AG04450 (cell line): ENCODE data around the gene SCLT1. TPM values are rescaled to one million over a fixed set of nuclear protein-coding genes. Genes with fewer than 3 reads are reported as not detected.

Experiments
- CTCF ChIA-PET: fragments of 300-600, 350-600 bp; formaldehyde crosslinking; extraction: SDS; loops from one replicate; lab custom pipeline; 2022; ENCODE audit warnings: antibody characterized with exemption, inconsistent platforms; lab: Charles Lee
- POLR2A ChIA-PET: fragments of 350-600 bp; formaldehyde crosslinking; extraction: SDS; loops from one replicate; lab custom pipeline; 2021; ENCODE audit warnings: antibody characterized with exemption, inconsistent platforms; lab: Yijun Ruan, JAX
- DNase-seq: peaks from one replicate; pipeline ENCODE4 v3.0.0-alpha.2; 2011; ENCODE audit warnings: low read depth, low spot score
- H3K27ac ChIP-seq: one replicate; pipeline ENCODE4 v1.5.1; 2012; ENCODE audit warnings: low read depth, low read length, control low read depth
- H3K27me3 ChIP-seq: one replicate; pipeline ENCODE4 v1.6.0; 2012; ENCODE audit warnings: low read length; ENCODE audit not compliant: control insufficient read depth, insufficient read depth
- H3K4me3 ChIP-seq: 2 replicates; pipeline ENCODE4 v1.5.1; 2011; ENCODE audit warnings: mild to moderate bottlenecking, low read depth, low read length, control low read depth
- H3K9me3 ChIP-seq: 2 replicates; pipeline ENCODE4 v1.5.1; 2012; ENCODE audit warnings: low read length; ENCODE audit not compliant: control insufficient read depth, insufficient read depth
- polyA plus RNA-seq: library from polyadenylated mRNA; depleted of rRNA; stranded (reverse); fragments of >200 nt; gene quantifications from 2 replicates; pipeline ENCODE4 v1.2.3, GENCODE V29; 2011
- TF ChIP-seq, protein P1 (sequence below): IDR thresholded peaks from 2 replicates; pipeline ENCODE4 v1.5.1; 2011; ENCODE audit warnings: low read depth, low read length, control low read depth, inconsistent platforms

Gene SCLT1
- polyA plus RNA-seq, 1 experiment: 7.5 TPM

DNA sequence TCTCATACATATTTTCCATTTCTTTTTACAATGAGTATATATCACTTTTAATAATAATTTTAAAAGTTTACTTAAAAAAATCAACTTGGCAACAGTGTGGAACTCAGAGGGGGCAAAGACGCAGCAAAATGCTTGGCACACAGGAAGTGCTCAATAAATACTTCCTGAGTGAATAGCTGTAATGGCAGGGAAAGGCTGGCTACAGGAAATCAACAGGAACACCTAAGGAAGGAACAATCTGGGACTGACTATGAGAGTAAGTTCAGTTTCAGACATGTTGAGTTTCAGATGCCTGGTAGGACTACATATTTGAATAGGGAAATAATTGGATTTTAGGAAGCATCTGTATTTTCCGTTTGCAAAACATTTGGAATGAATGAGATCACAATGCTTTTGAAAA lies 137.6 kb downstream of the SCLT1 start:
- Histone ChIP-seq H3K27me3 (no peaks in the 10 kb centered on the region), H3K27ac (no peak overlapping the region), H3K4me3 (no peak overlapping the region), H3K9me3 (no peaks in the 10 kb centered on the region)
- TF ChIP-seq, protein P1, sequence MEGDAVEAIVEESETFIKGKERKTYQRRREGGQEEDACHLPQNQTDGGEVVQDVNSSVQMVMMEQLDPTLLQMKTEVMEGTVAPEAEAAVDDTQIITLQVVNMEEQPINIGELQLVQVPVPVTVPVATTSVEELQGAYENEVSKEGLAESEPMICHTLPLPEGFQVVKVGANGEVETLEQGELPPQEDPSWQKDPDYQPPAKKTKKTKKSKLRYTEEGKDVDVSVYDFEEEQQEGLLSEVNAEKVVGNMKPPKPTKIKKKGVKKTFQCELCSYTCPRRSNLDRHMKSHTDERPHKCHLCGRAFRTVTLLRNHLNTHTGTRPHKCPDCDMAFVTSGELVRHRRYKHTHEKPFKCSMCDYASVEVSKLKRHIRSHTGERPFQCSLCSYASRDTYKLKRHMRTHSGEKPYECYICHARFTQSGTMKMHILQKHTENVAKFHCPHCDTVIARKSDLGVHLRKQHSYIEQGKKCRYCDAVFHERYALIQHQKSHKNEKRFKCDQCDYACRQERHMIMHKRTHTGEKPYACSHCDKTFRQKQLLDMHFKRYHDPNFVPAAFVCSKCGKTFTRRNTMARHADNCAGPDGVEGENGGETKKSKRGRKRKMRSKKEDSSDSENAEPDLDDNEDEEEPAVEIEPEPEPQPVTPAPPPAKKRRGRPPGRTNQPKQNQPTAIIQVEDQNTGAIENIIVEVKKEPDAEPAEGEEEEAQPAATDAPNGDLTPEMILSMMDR: no peak
- no peak for DNase-seq
- ChIA-PET CTCF (no interaction called here), POLR2A (no interaction called here)

DNA sequence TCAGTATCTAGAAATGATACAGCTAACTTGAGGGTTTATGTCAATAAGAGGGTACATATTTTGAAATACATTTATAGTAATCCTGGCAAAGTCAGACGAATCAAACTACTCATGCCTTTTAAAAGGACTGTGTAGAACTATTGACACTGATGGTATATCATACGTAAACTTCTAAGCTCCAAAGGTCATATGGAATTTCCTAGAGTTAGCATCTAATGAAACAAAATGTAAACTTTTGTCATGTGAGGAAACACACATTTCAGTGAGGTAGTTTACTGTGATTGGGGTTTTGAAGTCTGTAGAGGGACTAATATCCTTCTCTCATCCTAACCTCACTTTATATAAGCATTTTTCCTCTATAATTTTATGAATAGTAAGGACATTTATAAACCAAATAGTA lies 138.4 kb downstream of the SCLT1 start:
- Histone ChIP-seq H3K9me3 (no peaks in the 10 kb centered on the region), H3K27ac (no peak overlapping the region), H3K27me3 (no peaks in the 10 kb centered on the region), H3K4me3 (no peak overlapping the region)
- ChIA-PET POLR2A (no interaction called here), CTCF (no interaction called here)
- TF ChIP-seq, protein P1: no peak
- DNase-seq: no peak

- ChIA-PET CTCF (no interaction called here), POLR2A (no interaction called here)
- no peaks in the 10 kb centered on the region for H3K27me3 ChIP-seq
- H3K27ac ChIP-seq: no peak overlapping the region
- H3K9me3 ChIP-seq: no peaks in the 10 kb centered on the region
- TF ChIP-seq, protein P1: no peak
- no peak overlapping the region for H3K4me3 ChIP-seq
- no peak for DNase-seq
Measured at GRCh38 chr4:128951316-128951715, 142.0 kb downstream of the SCLT1 start.

- Histone ChIP-seq H3K9me3 (no peaks in the 10 kb centered on the region), H3K27ac (no peak overlapping the region), H3K27me3 (no peaks in the 10 kb centered on the region), H3K4me3 (no peak overlapping the region)
- ChIA-PET POLR2A (no interaction called here), CTCF (no interaction called here)
- no peak for DNase-seq
- TF ChIP-seq, protein P1: no peak
Measured at GRCh38 chr4:128950796-128951195, 142.5 kb downstream of the SCLT1 start.

DNA sequence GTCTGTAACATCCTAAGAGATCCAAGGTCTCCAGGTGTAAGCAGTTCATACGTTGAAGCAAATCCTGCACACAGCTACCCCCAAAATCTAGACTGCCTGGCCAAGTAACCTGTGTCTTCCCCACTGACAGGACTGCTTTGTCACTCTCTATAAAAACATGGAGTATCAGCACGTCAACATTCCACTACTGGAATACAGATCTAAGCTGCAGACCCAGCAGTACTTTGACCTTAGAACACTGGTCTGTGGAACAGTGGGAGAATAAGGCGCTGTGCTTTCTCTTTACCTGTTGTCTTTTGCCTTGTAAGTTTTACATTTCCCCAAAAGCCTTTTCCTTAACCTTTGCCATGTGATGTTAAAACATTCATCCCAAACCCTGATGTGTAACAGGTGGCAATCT lies 146.4 kb downstream of the SCLT1 start:
- Histone ChIP-seq H3K4me3 (no peak overlapping the region), H3K27ac (no peak overlapping the region), H3K9me3 (no peaks in the 10 kb centered on the region), H3K27me3 (no peaks in the 10 kb centered on the region)
- TF ChIP-seq, protein P1: no peak
- DNase-seq: no peak
- ChIA-PET CTCF (no interaction called here), POLR2A (no interaction called here)
